HepG2 (cell line): Measurements from ENCODE around the gene CHDH. TPM values are rescaled to one million over a fixed set of nuclear protein-coding genes. Genes with fewer than 3 reads are reported as not detected.
A peak's percentile ranks its signal among the peaks of the same experiment; 100 is the strongest.

Experiments used
- BRCA1 ChIP-seq: sonication (generic); formaldehyde crosslinking; IDR thresholded peaks from 2 replicates; pipeline ENCODE4 v1.4.0; 2020; ENCODE audit warnings: missing genetic modification reagents
- CBX5 ChIP-seq: sonication (generic); formaldehyde crosslinking; IDR thresholded peaks from 2 replicates; pipeline ENCODE4 v1.4.0; 2020; ENCODE audit warnings: missing genetic modification reagents, borderline replicate concordance
- CCDC6 ChIP-seq: sonication (generic); formaldehyde crosslinking; IDR thresholded peaks from 2 replicates; pipeline ENCODE4 v1.8.1; 2022; ENCODE audit warnings: mild to moderate bottlenecking, missing genetic modification reagents, moderate library complexity
- EHMT2 ChIP-seq: fragments of 200-600 bp; sonication (generic); IDR thresholded peaks from 2 replicates; pipeline ENCODE4 v1.7.0; 2017; ENCODE audit warnings: antibody characterized with exemption, low read depth, low read length, borderline replicate concordance
- ESRRA ChIP-seq: sonication (generic); formaldehyde crosslinking; IDR thresholded peaks from 2 replicates; pipeline ENCODE4 v1.5.1; 2020; ENCODE audit warnings: mild to moderate bottlenecking, low read depth, missing genetic modification reagents
- ETV6 ChIP-seq: sonication (generic); formaldehyde crosslinking; conservative IDR thresholded peaks from 2 replicates; pipeline ENCODE4 v1.4.0; 2020; ENCODE audit warnings: missing genetic modification reagents
- GATA4 ChIP-seq: sonication (generic); IDR thresholded peaks from 2 replicates; pipeline ENCODE4 v1.6.1; 2016; ENCODE audit warnings: antibody characterized with exemption, low read depth, borderline replicate concordance
- HCFC1 ChIP-seq: fragments of 150-350 bp; IDR thresholded peaks from 2 replicates; pipeline ENCODE4 v1.6.1; 2014; ENCODE audit warnings: low read depth, low read length
- ONECUT2 ChIP-seq: sonication (generic); formaldehyde crosslinking; IDR thresholded peaks from 2 replicates; pipeline ENCODE4 v1.4.0; 2020; ENCODE audit warnings: missing genetic modification reagents
- RFX1 ChIP-seq: fragments of 450-650 bp; IDR thresholded peaks from 2 replicates; pipeline ENCODE4 v1.6.1; 2017
- SALL2 ChIP-seq: sonication (generic); formaldehyde crosslinking; IDR thresholded peaks from 2 replicates; pipeline ENCODE4 v1.8.1; 2023; ENCODE audit warnings: mild to moderate bottlenecking, missing genetic modification reagents, inconsistent platforms
- SKI ChIP-seq: fragments of 450-650 bp; IDR thresholded peaks from one replicate; pipeline ENCODE4 v1.6.1; 2018; ENCODE audit warnings: mild to moderate bottlenecking; ENCODE audit not compliant: partially characterized antibody
- SRF ChIP-seq: IDR thresholded peaks from 2 replicates; pipeline ENCODE4 v1.6.1; 2011; ENCODE audit warnings: mild to moderate bottlenecking, low read depth, low read length, moderate library complexity
- SSRP1 ChIP-seq: IDR thresholded peaks from 2 replicates; pipeline ENCODE4 v1.6.1; 2016; ENCODE audit warnings: control low read depth
- WIZ ChIP-seq: sonication (generic); formaldehyde crosslinking; IDR thresholded peaks from 2 replicates; pipeline ENCODE4 v1.5.1; 2020; ENCODE audit warnings: mild to moderate bottlenecking, missing genetic modification reagents
- ZFYVE20 ChIP-seq: sonication (generic); formaldehyde crosslinking; IDR thresholded peaks from 2 replicates; pipeline ENCODE4 v1.8.0; 2023; ENCODE audit warnings: low read depth, mild to moderate bottlenecking, moderate library complexity, missing genetic modification reagents, borderline replicate concordance
- ZNF207 ChIP-seq: fragments of 450-650 bp; IDR thresholded peaks from 2 replicates; pipeline ENCODE4 v1.6.1; 2016; ENCODE audit warnings: antibody characterized with exemption, borderline replicate concordance
- ZNF296 ChIP-seq: sonication (generic); formaldehyde crosslinking; conservative IDR thresholded peaks from 2 replicates; pipeline ENCODE4 v1.5.0; 2020; ENCODE audit warnings: mild to moderate bottlenecking, missing genetic modification reagents
- ZNF3 ChIP-seq: IDR thresholded peaks from 2 replicates; pipeline ENCODE4 v1.7.0; 2017; ENCODE audit warnings: inconsistent platforms
- ZNF451 ChIP-seq: sonication (generic); formaldehyde crosslinking; IDR thresholded peaks from 2 replicates; pipeline ENCODE4 v1.5.0; 2020; ENCODE audit warnings: mild to moderate bottlenecking, missing genetic modification reagents
- ZNF749 ChIP-seq: sonication (generic); formaldehyde crosslinking; IDR thresholded peaks from 2 replicates; pipeline ENCODE4 v1.8.0; 2022; ENCODE audit warnings: mild to moderate bottlenecking, missing genetic modification reagents, moderate library complexity, borderline replicate concordance
- ZNF782 ChIP-seq: sonication (generic); formaldehyde crosslinking; IDR thresholded peaks from 2 replicates; pipeline ENCODE4 v1.4.0; 2020; ENCODE audit warnings: missing genetic modification reagents, mild to moderate bottlenecking, borderline replicate concordance
- polyA plus RNA-seq, 8 experiments: library from polyadenylated mRNA; depleted of rRNA in 3 of 8; stranded (reverse) in 7 of 8; unstranded in 1 of 8; fragments of >200 nt; fragmentation: Illumina TruSeq in 4 of 8; extraction: Trizol in 4 of 8; gene quantifications; 2 replicates each; pipeline versions ENCODE4 v1.2.1 to v1.2.3, GENCODE V29; 2011 to 2016; ENCODE audit warnings: low read depth in 4 of 8, missing spikeins in 1 of 8, mixed read lengths in 1 of 8; ENCODE audit not compliant: insufficient read depth in 1 of 8
- total RNA-seq, 5 experiments: library from RNA; depleted of rRNA; stranded (reverse); fragments of >200 nt; fragmentation: Illumina TruSeq; extraction: Trizol; gene quantifications; 2 replicates each; pipeline ENCODE4 v1.2.3, GENCODE V29; 2016; ENCODE audit warnings: low read depth in 1 of 5
- TF ChIP-seq, protein P1 (sequence below): fragments of 450-650 bp; IDR thresholded peaks from 2 replicates; pipeline ENCODE4 v1.6.1; 2016
- TF ChIP-seq, protein P2 (sequence below): sonication (generic); formaldehyde crosslinking; IDR thresholded peaks from 2 replicates; pipeline ENCODE4 v1.9.0; 2021; ENCODE audit warnings: missing genetic modification reagents, mild to moderate bottlenecking, borderline replicate concordance
- TF ChIP-seq, protein P3 (sequence below): IDR thresholded peaks from 2 replicates; pipeline ENCODE4 v1.6.1; 2012; ENCODE audit warnings: inconsistent platforms
- TF ChIP-seq, protein P4 (sequence below): sonication (generic); formaldehyde crosslinking; IDR thresholded peaks from 2 replicates; pipeline ENCODE4 v1.4.0; 2020; ENCODE audit warnings: missing genetic modification reagents
- TF ChIP-seq, protein P5 (sequence below): sonication (generic); formaldehyde crosslinking; IDR thresholded peaks from 2 replicates; pipeline ENCODE4 v1.5.0; 2020; ENCODE audit warnings: missing genetic modification reagents

Gene CHDH
- total and polyA plus RNA-seq, 2 of the 13 experiments (the other 11 are each of a cell fraction or from before 2014, with no cell fraction given) = 28.1 to 48.9 TPM

DNA sequence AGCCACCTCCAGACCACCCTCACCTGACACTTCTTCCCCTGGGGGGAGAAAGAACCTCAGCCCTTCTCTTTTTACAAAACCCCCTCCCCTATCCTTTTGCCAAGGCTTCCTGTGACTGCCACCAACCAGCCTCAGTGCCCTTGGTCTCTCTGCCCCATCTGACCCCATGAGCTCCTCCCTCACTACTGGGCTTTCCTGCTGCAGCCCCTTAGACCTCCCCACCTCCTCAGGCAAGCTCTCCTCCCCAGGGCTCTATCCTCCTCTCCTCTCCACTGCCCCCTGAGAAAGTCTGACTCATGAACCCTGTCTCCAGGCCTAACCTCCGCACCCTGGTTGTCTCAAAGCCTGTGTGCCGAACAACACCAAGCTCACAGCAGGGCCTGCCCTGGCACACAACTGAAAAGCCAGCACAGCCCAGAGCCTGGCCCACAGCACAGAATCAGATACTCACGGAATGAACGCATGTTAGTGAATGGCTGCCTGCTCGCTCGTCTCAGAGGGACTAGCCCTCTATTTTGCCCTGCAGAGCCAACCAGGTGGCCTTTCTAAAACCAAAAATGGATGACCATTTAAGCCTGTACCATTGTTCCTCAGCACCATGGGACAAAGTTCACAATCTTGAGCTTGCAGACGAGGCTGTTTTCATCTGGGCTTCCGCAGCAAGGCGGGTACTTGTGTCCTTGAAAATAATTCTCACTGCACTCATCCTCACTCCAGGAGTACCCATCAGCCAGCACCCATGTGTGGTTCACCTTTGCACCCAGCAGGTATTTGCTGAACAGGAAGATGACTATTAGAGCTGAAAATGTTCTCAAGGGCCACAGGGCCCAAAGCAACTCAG, 1.7 kb downstream of the CHDH start (continued):
- no peak for TF ChIP-seq ETV6 (CRISPR knock-in tag)
- no peak for TF ChIP-seq ZNF782
- TF ChIP-seq ZNF749 (CRISPR knock-in tag) = peak; percentile 78
- TF ChIP-seq ONECUT2 (CRISPR knock-in tag) = no peak
- TF ChIP-seq HCFC1 = no peak
- TF ChIP-seq, protein P1, sequence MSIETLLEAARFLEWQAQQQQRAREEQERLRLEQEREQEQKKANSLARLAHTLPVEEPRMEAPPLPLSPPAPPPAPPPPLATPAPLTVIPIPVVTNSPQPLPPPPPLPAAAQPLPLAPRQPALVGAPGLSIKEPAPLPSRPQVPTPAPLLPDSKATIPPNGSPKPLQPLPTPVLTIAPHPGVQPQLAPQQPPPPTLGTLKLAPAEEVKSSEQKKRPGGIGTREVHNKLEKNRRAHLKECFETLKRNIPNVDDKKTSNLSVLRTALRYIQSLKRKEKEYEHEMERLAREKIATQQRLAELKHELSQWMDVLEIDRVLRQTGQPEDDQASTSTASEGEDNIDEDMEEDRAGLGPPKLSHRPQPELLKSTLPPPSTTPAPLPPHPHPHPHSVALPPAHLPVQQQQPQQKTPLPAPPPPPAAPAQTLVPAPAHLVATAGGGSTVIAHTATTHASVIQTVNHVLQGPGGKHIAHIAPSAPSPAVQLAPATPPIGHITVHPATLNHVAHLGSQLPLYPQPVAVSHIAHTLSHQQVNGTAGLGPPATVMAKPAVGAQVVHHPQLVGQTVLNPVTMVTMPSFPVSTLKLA = no peak
- TF ChIP-seq, protein P2, sequence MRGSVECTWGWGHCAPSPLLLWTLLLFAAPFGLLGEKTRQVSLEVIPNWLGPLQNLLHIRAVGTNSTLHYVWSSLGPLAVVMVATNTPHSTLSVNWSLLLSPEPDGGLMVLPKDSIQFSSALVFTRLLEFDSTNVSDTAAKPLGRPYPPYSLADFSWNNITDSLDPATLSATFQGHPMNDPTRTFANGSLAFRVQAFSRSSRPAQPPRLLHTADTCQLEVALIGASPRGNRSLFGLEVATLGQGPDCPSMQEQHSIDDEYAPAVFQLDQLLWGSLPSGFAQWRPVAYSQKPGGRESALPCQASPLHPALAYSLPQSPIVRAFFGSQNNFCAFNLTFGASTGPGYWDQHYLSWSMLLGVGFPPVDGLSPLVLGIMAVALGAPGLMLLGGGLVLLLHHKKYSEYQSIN (CRISPR knock-in tag) = no peak
- no peak for TF ChIP-seq ZFYVE20 (CRISPR knock-in tag)
- TF ChIP-seq SKI = no peak
- no peak for TF ChIP-seq EHMT2
- no peak for TF ChIP-seq ZNF451
- TF ChIP-seq GATA4 = no peak
- TF ChIP-seq, protein P3, sequence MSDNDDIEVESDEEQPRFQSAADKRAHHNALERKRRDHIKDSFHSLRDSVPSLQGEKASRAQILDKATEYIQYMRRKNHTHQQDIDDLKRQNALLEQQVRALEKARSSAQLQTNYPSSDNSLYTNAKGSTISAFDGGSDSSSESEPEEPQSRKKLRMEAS = peak; percentile 53
- TF ChIP-seq CCDC6 = no peak; the same call in 1 of the 2 replicates
- no peak for TF ChIP-seq WIZ (CRISPR knock-in tag)
- TF ChIP-seq CBX5 (CRISPR knock-in tag) = no peak
- no peak; the same call in none of the 2 replicates for TF ChIP-seq ESRRA (CRISPR knock-in tag)
- peak; percentile 59; the same call in 1 of the 2 replicates for TF ChIP-seq BRCA1 (CRISPR knock-in tag)
- TF ChIP-seq, protein P4, sequence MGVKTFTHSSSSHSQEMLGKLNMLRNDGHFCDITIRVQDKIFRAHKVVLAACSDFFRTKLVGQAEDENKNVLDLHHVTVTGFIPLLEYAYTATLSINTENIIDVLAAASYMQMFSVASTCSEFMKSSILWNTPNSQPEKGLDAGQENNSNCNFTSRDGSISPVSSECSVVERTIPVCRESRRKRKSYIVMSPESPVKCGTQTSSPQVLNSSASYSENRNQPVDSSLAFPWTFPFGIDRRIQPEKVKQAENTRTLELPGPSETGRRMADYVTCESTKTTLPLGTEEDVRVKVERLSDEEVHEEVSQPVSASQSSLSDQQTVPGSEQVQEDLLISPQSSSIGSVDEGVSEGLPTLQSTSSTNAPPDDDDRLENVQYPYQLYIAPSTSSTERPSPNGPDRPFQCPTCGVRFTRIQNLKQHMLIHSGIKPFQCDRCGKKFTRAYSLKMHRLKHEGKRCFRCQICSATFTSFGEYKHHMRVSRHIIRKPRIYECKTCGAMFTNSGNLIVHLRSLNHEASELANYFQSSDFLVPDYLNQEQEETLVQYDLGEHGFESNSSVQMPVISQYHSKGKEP (CRISPR knock-in tag) = no peak; the same call in 1 of the 2 replicates
- no peak for TF ChIP-seq SRF
- TF ChIP-seq SALL2 (CRISPR knock-in tag) = no peak
- TF ChIP-seq, protein P5, sequence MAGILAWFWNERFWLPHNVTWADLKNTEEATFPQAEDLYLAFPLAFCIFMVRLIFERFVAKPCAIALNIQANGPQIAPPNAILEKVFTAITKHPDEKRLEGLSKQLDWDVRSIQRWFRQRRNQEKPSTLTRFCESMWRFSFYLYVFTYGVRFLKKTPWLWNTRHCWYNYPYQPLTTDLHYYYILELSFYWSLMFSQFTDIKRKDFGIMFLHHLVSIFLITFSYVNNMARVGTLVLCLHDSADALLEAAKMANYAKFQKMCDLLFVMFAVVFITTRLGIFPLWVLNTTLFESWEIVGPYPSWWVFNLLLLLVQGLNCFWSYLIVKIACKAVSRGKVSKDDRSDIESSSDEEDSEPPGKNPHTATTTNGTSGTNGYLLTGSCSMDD (CRISPR knock-in tag) = no peak
- TF ChIP-seq ZNF296 (CRISPR knock-in tag) = peak; percentile 21; the same call in 1 of the 2 replicates
- no peak for TF ChIP-seq SSRP1 (CRISPR knock-in tag)
- no peak for TF ChIP-seq ZNF3
- no peak for TF ChIP-seq RFX1
- no peak for TF ChIP-seq ZNF207
